T follicular helper cell (primary cell): Measurements from ENCODE around the gene LARGE2.

Experiments used
- DNase-seq: peaks from one replicate; pipeline ENCODE4 v3.0.0-alpha.2; 2020; ENCODE audit warnings: low read depth
- total RNA-seq, 2 experiments: gene quantifications; one replicate each; lab custom pipeline; 2026; lab: John Stamatoyannopoulos, UW

LARGE2 gene
- total RNA-seq, result 4.9 to 6.9 reads per million in 2 experiments

GRCh38 chr11:45922425-45923082 lies at the start of gene LARGE2:
Gene LARGE2, plus strand, starts transcription at chr11:45922656. Its CDS starts 227 bp downstream, at chr11:45922883.
- no peak for DNase-seq

- no peak for DNase-seq
Observed at GRCh38 chr11:45876401-45876800, 46.1 kb upstream of the LARGE2 start.

- no peak for DNase-seq
Observed at GRCh38 chr11:45877221-45877620, 45.2 kb upstream of the LARGE2 start.

GRCh38 chr11:45877845-45878244 lies 44.6 kb upstream of the LARGE2 start:
- DNase-seq, result no peak

- DNase-seq, result no peak
Observed at GRCh38 chr11:45879803-45880686, 42.4 kb upstream of the LARGE2 start.

- no peak for DNase-seq
Observed at GRCh38 chr11:45880772-45881570, 41.5 kb upstream of the LARGE2 start.

GRCh38 chr11:45881708-45882368 lies 40.6 kb upstream of the LARGE2 start:
- no peak for DNase-seq

GRCh38 chr11:45884596-45885185 lies 37.8 kb upstream of the LARGE2 start:
- no peak for DNase-seq

GRCh38 chr11:45885274-45885920 lies 37.1 kb upstream of the LARGE2 start, which contains the start of gene MAPK8IP1:
Gene MAPK8IP1, plus strand, starts transcription at chr11:45885651. Its CDS starts 170 bp downstream, at chr11:45885821.
- peak; percentile 39 for DNase-seq

GRCh38 chr11:45885921-45886721 lies 36.3 kb upstream of the LARGE2 start:
- DNase-seq, result no peak

- no peak for DNase-seq
Observed at GRCh38 chr11:45886816-45887520, 35.5 kb upstream of the LARGE2 start.

GRCh38 chr11:45887587-45887986 lies 34.9 kb upstream of the LARGE2 start:
- DNase-seq, result no peak

- DNase-seq, result no peak
Observed at GRCh38 chr11:45889555-45889954, 32.9 kb upstream of the LARGE2 start.

- DNase-seq, result no peak
Observed at GRCh38 chr11:45889966-45890365, 32.5 kb upstream of the LARGE2 start.

GRCh38 chr11:45890886-45891550 lies 31.4 kb upstream of the LARGE2 start:
- no peak for DNase-seq

- DNase-seq, result no peak
Observed at GRCh38 chr11:45892856-45893255, 29.6 kb upstream of the LARGE2 start.

- DNase-seq, result no peak
Observed at GRCh38 chr11:45894555-45895247, 27.8 kb upstream of the LARGE2 start.
